ENCODE results near the gene SERINC3. TPM values are rescaled to one million over a fixed set of nuclear protein-coding genes. Genes with fewer than 3 reads are reported as not detected.

SERINC3 gene
- total and polyA plus RNA-seq, 7 donors = 35.6 to 104 (median 89.5) TPM

GRCh38 chr20:44457016-44457415 is 64.9 kb downstream of the SERINC3 start:
- no peak for DNase-seq
- Histone ChIP-seq H3K4me3 (no peak overlapping the region), H3K27me3 (ENCODE audit: insufficient read depth in 3 of 3, low read length in 2 of 3) (no peaks in the 10 kb centered on the region), H3K27ac (no peak overlapping the region), H3K4me1 (no peaks in the 10 kb centered on the region), H3K9me3 (no peaks in the 10 kb centered on the region), H3K36me3 (ENCODE audit: insufficient read depth in 1 of 2, low read depth in 1 of 2) (no peaks in the 10 kb centered on the region)
- intact Hi-C loops (cut with DNase I) = loop anchor here in 1 of 2 donors (5.0 kb wide), 1 partner anchor 65 kb away; no protein-coding TSS in a partner anchor
- ATAC-seq = no peak
- 55 to 61% (median 55%) methylated on average over 6 of the region's 6 CpGs for WGBS, 3 donors
- TF ChIP-seq CTCF (IDR thresholded peaks at IDR 0.05) = no peak

- intact Hi-C loops (cut with DNase I) = loop anchor here in 1 of 2 donors (5.0 kb wide), 1 partner anchor 64 kb away; no protein-coding TSS in a partner anchor
- 84 to 87% (median 85%) methylated on average over 8 of the region's 8 CpGs for WGBS, 3 donors
- no peak for ATAC-seq
Measured at GRCh38 chr20:44456611-44457010, 65.3 kb downstream of the SERINC3 start.

GRCh38 chr20:44455126-44455525 is 66.7 kb downstream of the SERINC3 start:
- intact Hi-C loops (cut with DNase I) = loop anchor here in 1 of 2 donors (5.0 kb wide), 1 partner anchor 63 kb away; no protein-coding TSS in a partner anchor
- 59 to 68% (median 63%) methylated on average over 3 of the region's 3 CpGs for WGBS, 3 donors
- Histone ChIP-seq H3K4me3 (no peak overlapping the region), H3K36me3 (ENCODE audit: insufficient read depth in 1 of 2, low read depth in 1 of 2) (no peaks in the 10 kb centered on the region), H3K4me1 (no peaks in the 10 kb centered on the region), H3K27me3 (ENCODE audit: insufficient read depth in 3 of 3, low read length in 2 of 3) (no peaks in the 10 kb centered on the region), H3K27ac (no peak overlapping the region), H3K9me3 (no peaks in the 10 kb centered on the region)
- DNase-seq = no peak
- no peak for ATAC-seq
- TF ChIP-seq CTCF (IDR thresholded peaks at IDR 0.05) = no peak

More at GRCh38 chr20:44456611-44457010, 65.3 kb downstream of the SERINC3 start:
- no peak for TF ChIP-seq CTCF (IDR thresholded peaks at IDR 0.05)
- H3K36me3 ChIP-seq (ENCODE audit: insufficient read depth in 1 of 2, low read depth in 1 of 2) = no peaks in the 10 kb centered on the region
- H3K4me1 ChIP-seq = no peaks in the 10 kb centered on the region
- no peaks in the 10 kb centered on the region for H3K9me3 ChIP-seq
- DNase-seq = no peak
- no peak overlapping the region for H3K4me3 ChIP-seq
- H3K27ac ChIP-seq = no peak overlapping the region
- H3K27me3 ChIP-seq (ENCODE audit: insufficient read depth in 3 of 3, low read length in 2 of 3) = no peaks in the 10 kb centered on the region

- Histone ChIP-seq H3K27ac (no peak overlapping the region), H3K4me1 (no peaks in the 10 kb centered on the region), H3K27me3 (ENCODE audit: insufficient read depth in 3 of 3, low read length in 2 of 3) (no peaks in the 10 kb centered on the region), H3K36me3 (ENCODE audit: insufficient read depth in 1 of 2, low read depth in 1 of 2) (no peaks in the 10 kb centered on the region), H3K9me3 (no peaks in the 10 kb centered on the region), H3K4me3 (no peak overlapping the region)
- WGBS, 3 donors = 80 to 85% (median 81%) methylated on average over 7 of the region's 7 CpGs
- intact Hi-C loops (cut with DNase I) = no loop called here
- no peak for ATAC-seq
- no peak for DNase-seq
- TF ChIP-seq CTCF (IDR thresholded peaks at IDR 0.05) = no peak
Measured at GRCh38 chr20:44454306-44454963, 67.4 kb downstream of the SERINC3 start.

All from psoas muscle (tissue), 8 donors.